Effector memory CD4-positive, alpha-beta T cell (primary cell): ENCODE data around the gene PAK5.

Experiments
- DNase-seq, 3 donors: peaks; one replicate each; pipeline ENCODE4 v3.0.0-alpha.2; 2020
- H3K27ac ChIP-seq: 2 replicates; pipeline ENCODE4 v1.7.0; 2013; ENCODE audit warnings: mild to moderate bottlenecking, low read length, moderate library complexity; ENCODE audit not compliant: insufficient read depth, poor library complexity, severe bottlenecking
- H3K27me3 ChIP-seq: replicated peaks from 2 replicates; pipeline ENCODE4 v1.7.0; 2013; ENCODE audit warnings: mild to moderate bottlenecking, low read length; ENCODE audit not compliant: insufficient read depth, control insufficient read depth, poor library complexity, severe bottlenecking
- H3K36me3 ChIP-seq: 2 replicates; pipeline ENCODE4 v1.7.0; 2013; ENCODE audit warnings: mild to moderate bottlenecking, low read length, moderate library complexity; ENCODE audit not compliant: control insufficient read depth, insufficient read depth
- H3K4me1 ChIP-seq: 2 replicates; pipeline ENCODE4 v1.7.0; 2013; ENCODE audit warnings: low read length, mild to moderate bottlenecking; ENCODE audit not compliant: control insufficient read depth, insufficient read depth, poor library complexity, severe bottlenecking
- H3K4me3 ChIP-seq: 2 replicates; pipeline ENCODE4 v1.7.0; 2013; ENCODE audit warnings: low read length, low read depth, mild to moderate bottlenecking; ENCODE audit not compliant: insufficient read depth, poor library complexity, severe bottlenecking
- H3K9me3 ChIP-seq: 2 replicates; pipeline ENCODE4 v1.7.0; 2013; ENCODE audit warnings: mild to moderate bottlenecking, low read length, moderate library complexity; ENCODE audit not compliant: control insufficient read depth

Gene PAK5

DNA sequence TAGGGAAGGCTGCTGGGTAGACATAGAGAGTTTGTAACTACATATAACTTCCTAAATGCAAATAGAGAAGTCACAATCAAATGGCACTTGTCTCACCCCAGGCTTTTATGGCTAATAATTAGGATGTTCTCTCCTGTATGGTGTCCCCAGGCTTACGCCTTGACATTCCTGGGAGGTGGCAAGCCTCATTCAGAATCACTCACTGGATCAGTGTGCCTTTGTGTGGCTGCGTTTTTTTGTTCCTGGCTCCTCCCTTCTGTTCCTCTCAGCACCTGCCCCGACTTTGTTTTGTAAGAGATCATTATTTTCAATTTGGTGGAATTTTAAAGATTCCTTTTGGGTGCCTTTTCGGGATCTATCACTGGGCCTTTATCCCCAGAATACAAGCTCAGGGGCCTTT lies 318.8 kb downstream of the PAK5 start:
- Histone ChIP-seq H3K4me3 (no peak overlapping the region), H3K4me1 (no peaks in the 10 kb centered on the region), H3K36me3 (no peaks in the 10 kb centered on the region), H3K27me3 (no peaks in the 10 kb centered on the region), H3K9me3 (no peaks in the 10 kb centered on the region), H3K27ac (no peak overlapping the region)
- DNase-seq = no peak

DNA sequence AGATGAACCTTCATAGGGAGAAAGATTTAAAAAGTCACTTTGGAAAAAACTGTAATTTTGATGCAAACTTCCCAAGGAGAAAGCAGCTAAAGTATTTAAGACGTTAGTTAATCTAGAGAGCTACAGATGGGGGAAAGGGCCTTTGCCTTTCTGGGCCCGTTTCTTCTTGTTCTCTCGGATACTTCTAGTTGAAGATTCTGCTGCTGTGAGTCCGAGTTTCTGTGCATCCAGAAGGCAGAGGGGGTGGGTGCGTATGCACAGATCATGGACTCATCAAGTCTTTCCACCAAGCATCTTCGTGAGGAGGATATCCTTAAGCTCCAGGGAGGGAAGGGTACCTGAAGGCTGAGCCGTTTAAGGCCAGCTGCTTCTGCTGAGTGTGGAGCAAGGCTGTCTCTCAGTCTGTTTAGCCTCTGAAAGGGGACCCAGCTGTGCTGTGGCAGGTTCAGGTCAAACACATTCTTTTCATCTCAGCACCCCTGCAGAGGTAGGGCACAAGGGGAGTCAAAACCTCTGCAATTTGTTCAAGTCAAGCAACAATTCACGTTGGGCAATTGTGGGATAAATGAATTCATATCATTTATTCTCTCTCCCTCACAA lies 320.2 kb downstream of the PAK5 start:
- DNase-seq = no peak

DNA sequence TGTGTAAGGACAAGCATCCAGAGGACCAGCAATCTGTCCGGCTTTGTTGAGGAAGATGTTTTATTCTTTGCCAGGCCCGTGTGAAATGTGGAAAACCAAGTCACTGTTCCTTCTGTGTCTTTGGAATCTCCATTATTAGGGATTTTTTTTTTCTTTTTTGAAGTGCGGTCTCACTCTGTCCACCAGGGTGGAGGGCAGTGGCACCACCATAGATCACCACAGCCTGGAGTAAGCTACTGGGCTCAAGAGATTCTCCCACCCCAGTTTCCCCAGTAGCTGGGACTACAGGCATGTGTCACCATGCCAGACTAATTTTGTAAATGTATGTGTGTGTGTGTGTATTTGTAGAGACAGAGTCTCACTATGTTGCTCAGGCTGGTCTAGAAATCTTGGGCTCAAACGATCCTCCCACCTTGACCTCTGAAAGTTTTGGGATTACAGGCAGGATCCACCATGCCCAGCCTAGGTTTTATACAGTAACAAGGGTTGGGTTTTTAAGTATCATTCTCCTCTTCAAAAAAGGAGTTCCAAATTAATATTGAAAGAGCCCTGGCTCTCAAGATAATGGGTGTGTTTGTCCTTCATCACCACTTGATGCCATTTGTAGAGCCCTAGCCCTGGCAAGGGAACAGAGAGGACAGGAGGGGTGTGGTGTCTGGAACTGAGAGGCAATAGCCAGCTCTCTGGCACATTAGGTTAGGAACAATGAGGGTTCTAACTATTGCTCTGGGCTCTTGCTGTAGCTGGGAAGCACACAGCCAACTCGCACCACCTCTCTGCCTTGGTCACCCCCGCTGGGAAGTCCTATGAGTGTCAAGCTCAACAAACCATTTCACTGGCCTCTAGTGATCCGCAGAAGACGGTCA lies 321.3 kb downstream of the PAK5 start:
- no peaks in the 10 kb centered on the region for H3K27me3 ChIP-seq

More for the DNA sequence above, 320.2 kb downstream of the PAK5 start:
- Histone ChIP-seq H3K36me3 (no peaks in the 10 kb centered on the region), H3K4me3 (no peak overlapping the region), H3K27me3 (no peaks in the 10 kb centered on the region), H3K9me3 (no peaks in the 10 kb centered on the region), H3K4me1 (no peaks in the 10 kb centered on the region), H3K27ac (no peak overlapping the region)

DNA sequence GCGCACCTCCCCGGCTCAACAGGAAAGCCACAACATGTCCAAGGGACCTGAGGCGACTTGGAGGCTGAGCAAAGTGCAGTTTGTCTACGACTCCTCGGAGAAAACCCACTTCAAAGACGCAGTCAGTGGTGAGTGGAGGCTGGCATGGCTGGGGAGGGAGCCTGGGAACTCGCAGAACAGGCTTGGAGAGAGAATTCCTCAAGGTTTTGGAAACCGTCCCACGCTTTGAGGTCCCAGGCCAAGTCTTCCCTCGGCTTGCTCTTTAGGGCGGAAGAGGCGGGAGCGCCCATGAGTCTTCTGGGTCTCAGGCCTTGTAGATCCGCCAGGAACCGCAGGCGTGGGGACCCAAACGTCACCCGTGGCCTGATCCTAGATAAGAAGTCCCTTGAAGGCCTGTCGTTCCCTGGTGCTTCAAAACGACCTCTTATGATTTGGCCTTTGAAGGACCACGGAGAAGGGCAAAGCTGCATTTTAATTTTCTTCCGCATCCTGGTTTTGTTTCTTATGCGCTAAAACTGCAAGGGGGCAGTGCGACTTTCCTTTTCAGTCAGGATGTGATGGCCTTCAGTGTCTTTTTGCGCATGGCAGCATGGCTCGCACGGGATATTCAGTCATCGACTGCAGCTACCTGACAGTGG lies 322.5 kb downstream of the PAK5 start:
- H3K27me3 ChIP-seq = no peaks in the 10 kb centered on the region
- H3K4me1 ChIP-seq = no peaks in the 10 kb centered on the region
- H3K9me3 ChIP-seq = no peaks in the 10 kb centered on the region
- no peaks in the 10 kb centered on the region for H3K36me3 ChIP-seq
- no peak overlapping the region for H3K27ac ChIP-seq
- H3K4me3 ChIP-seq = no peak overlapping the region
- DNase-seq = no peak

More for the DNA sequence above, 321.3 kb downstream of the PAK5 start:
- H3K4me1 ChIP-seq = no peaks in the 10 kb centered on the region
- H3K9me3 ChIP-seq = no peaks in the 10 kb centered on the region
- no peak for DNase-seq
- H3K36me3 ChIP-seq = no peaks in the 10 kb centered on the region
- H3K27ac ChIP-seq = no peak overlapping the region
- H3K4me3 ChIP-seq = no peak overlapping the region

DNA sequence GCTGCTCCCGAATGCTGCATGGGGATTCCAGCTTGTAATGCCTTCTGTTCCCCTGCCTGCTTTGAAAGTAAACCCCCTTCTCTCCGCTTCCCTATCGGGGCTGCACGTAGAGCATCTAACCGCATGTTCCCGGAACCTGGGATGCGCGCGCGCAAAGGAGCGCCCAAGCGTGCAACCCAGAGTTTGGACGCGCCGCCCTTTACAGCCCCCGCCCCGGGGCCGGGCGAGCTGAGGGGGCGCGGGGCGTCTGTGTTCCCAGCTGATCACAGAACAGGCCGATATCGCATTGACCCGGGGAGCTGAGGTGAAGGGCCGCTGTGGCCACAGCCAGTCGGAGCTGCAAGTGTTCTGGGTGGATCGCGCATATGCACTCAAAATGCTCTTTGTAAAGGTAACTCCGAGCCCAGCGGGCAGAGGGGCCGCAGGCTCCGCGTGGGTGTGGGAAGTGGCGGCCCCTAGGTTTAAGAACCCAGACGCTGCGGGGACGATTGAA lies 323.1 kb downstream of the PAK5 start:
- no peaks in the 10 kb centered on the region for H3K36me3 ChIP-seq
- no peak overlapping the region for H3K4me3 ChIP-seq
- no peaks in the 10 kb centered on the region for H3K27me3 ChIP-seq
- no peak for DNase-seq
- H3K27ac ChIP-seq = no peak overlapping the region
- no peaks in the 10 kb centered on the region for H3K9me3 ChIP-seq
- no peaks in the 10 kb centered on the region for H3K4me1 ChIP-seq

DNA sequence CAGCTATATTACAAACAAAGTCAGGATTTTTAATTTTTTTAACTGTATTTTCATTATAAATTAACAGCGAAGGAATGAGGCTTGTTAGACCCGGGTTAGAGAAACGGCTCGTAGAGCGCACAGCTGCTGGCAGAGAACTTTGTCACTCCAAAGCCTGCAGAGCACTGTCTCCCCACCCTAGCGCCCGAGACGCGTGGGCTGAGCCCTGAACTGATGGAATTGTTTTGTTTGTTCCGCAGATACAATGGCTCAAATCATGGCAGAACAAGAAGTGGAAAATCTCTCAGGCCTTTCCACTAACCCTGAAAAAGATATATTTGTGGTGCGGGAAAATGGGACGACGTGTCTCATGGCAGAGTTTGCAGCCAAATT lies 323.7 kb downstream of the PAK5 start:
- Histone ChIP-seq H3K36me3 (no peaks in the 10 kb centered on the region), H3K4me3 (no peak overlapping the region), H3K27ac (no peak overlapping the region), H3K9me3 (no peaks in the 10 kb centered on the region), H3K27me3 (no peaks in the 10 kb centered on the region), H3K4me1 (no peaks in the 10 kb centered on the region)
- no peak for DNase-seq

DNA sequence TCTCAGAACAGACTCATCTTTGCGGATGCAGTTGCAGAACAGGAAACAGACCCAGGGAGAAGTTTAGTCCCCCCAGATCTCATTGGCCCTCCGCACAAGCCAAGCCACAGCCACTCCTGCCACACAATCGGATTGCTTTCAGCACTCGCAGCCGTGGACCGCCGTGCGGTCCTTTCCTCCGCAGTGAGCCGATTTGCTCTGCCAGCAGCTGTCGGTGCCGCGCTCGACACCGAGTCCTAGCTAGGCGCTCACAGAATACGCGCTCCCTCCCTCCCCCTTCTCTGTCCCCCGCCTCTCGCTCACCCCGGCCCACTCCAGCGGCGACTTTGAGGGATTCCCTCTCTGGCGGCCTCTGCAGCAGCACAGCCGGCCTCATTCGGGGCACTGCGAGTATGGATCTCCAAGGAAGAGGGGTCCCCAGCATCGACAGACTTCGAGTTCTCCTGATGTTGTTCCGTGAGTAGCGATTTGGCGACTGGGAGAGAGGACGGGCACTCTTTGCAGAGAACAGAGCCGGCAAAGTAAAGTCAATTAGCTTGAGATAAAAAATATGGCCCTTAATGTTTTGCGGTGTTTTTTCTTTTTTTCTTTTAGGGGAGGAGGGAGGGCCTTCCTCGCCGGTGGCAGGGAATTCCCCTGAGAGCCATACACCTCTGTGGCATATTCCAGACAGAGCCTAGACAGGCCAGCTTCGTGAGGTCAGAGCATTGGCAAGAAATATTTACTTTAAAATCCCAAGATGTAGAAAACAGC lies 324.2 kb downstream of the PAK5 start, which contains the start of gene LAMP5:
TSS of gene LAMP5 (plus strand) at position 130 of the 753 bp plus-strand sequence. CDS start at position 393, 263 bp downstream.
- Histone ChIP-seq H3K4me1 (no peaks in the 10 kb centered on the region), H3K36me3 (no peaks in the 10 kb centered on the region), H3K27me3 (no peaks in the 10 kb centered on the region), H3K27ac (no peak within 1 kb of the TSS), H3K4me3 (no peak within 1 kb of the TSS), H3K9me3 (no peaks in the 10 kb centered on the region)
- DNase-seq = no peak

DNA sequence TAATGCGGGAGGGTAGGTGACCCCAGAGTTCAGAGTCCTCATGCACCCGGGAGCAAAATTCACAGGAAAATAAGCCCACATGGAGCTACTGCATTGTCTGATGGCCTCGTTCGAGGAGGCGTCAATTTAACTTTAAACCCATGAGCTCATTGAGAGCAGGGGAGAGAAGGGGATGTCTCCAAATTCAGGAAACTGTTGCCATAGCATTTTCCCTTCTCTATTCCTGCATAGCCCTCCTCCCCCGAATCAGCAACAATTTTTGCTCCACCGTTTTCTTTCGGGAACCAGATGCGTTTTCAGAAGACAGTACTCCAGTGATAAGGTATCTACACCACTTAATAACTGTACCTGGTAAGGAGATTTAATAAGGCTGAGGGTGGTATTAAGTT lies 324.8 kb downstream of the PAK5 start:
- Histone ChIP-seq H3K27ac (no peak overlapping the region), H3K36me3 (no peaks in the 10 kb centered on the region), H3K4me1 (no peaks in the 10 kb centered on the region), H3K4me3 (no peak overlapping the region), H3K9me3 (no peaks in the 10 kb centered on the region), H3K27me3 (no peaks in the 10 kb centered on the region)
- DNase-seq = no peak

DNA sequence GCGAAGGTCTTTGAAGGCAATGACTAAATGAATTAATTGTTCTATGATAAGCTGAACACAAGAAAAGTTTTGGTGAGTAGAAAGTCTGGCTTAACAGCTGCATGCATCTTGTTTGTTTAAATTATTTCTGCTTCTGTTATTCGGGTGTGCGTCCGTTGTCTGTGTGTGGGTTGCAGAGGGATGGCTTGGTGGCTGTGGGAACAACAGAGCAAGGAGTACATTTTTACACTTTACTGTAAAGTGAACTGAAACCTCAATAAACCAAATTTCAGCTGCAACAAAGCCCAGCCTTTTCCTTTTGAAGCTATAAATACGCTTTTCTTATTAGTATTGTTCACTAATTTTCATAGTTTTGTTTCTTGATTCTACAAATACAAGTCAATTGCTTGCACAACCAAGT lies 328.0 kb downstream of the PAK5 start:
- no peaks in the 10 kb centered on the region for H3K9me3 ChIP-seq
- H3K27me3 ChIP-seq = peaks cover 19% of the 10 kb centered on the region
- no peak overlapping the region for H3K27ac ChIP-seq
- DNase-seq = no peak
- H3K4me3 ChIP-seq = no peak overlapping the region
- H3K36me3 ChIP-seq = no peaks in the 10 kb centered on the region
- H3K4me1 ChIP-seq = no peaks in the 10 kb centered on the region
